ENCODE results near the gene FGF11.

The FGF11 gene

GRCh38 chr17:7439462-7440112 lies at the start of gene FGF11:
Gene FGF11 (plus strand): TSS chr17:7439512. CDS start chr17:7439621, 109 bp downstream.
- DNase-seq, result no peak

GRCh38 chr17:7389924-7390910 lies 49.1 kb upstream of the FGF11 start:
- DNase-seq, result no peak

- DNase-seq, result no peak
Observed at GRCh38 chr17:7391307-7391706, 48.0 kb upstream of the FGF11 start.

- no peak for DNase-seq
Observed at GRCh38 chr17:7392696-7393612, 46.4 kb upstream of the FGF11 start.

GRCh38 chr17:7393613-7394451 lies 45.5 kb upstream of the FGF11 start:
- DNase-seq, result peak; percentile 58

GRCh38 chr17:7394452-7395191 lies 44.7 kb upstream of the FGF11 start, which contains the start of gene PLSCR3:
Gene PLSCR3 (minus strand): TSS chr17:7394525. CDS start chr17:7394110, 415 bp downstream.
- peak; percentile 76 for DNase-seq

GRCh38 chr17:7396147-7396546 lies 43.2 kb upstream of the FGF11 start:
- no peak for DNase-seq

GRCh38 chr17:7398612-7399011 lies 40.7 kb upstream of the FGF11 start:
- no peak for DNase-seq

- DNase-seq, result no peak
Observed at GRCh38 chr17:7403043-7403726, 36.1 kb upstream of the FGF11 start.

- no peak for DNase-seq
Observed at GRCh38 chr17:7403727-7403976, 35.7 kb upstream of the FGF11 start.

GRCh38 chr17:7403977-7404736 lies 35.2 kb upstream of the FGF11 start, which contains the start of gene TMEM256:
Gene TMEM256 (minus strand): TSS chr17:7404097. CDS start chr17:7404084, 13 bp downstream.
- DNase-seq, result peak; percentile 94

- peak; percentile 67 for DNase-seq
Observed at GRCh38 chr17:7404737-7405349, 34.5 kb upstream of the FGF11 start.

- DNase-seq, result no peak
Observed at GRCh38 chr17:7405350-7406234, 33.7 kb upstream of the FGF11 start.

- no peak for DNase-seq
Observed at GRCh38 chr17:7406235-7406825, 33.0 kb upstream of the FGF11 start.

- no peak for DNase-seq
Observed at GRCh38 chr17:7407082-7407481, 32.2 kb upstream of the FGF11 start.

GRCh38 chr17:7407485-7408251 lies 31.6 kb upstream of the FGF11 start, which contains the start of gene NLGN2:
Gene NLGN2 (plus strand): TSS chr17:7407845. CDS start chr17:7408256, 411 bp downstream.
- DNase-seq, result no peak

GRCh38 chr17:7408252-7408727 lies 31.0 kb upstream of the FGF11 start:
- DNase-seq, result peak; percentile 26
